Right cardiac atrium (tissue), 5 donors: Measurements from ENCODE around the gene NCOA3. TPM values are rescaled to one million over a fixed set of nuclear protein-coding genes. Genes with fewer than 3 reads are reported as not detected.
"Not testable (repeated sequence)": the region's sequence is repeated elsewhere in the genome, so short reads cannot be mapped to it uniquely, and the experiment has no call there.

ENCODE experiments used
- ATAC-seq, 2 donors: fragments of 200-7000 bp; cut with Tn5 transposase; one replicate each; pipeline versions ENCODE4 v1.8.0 to v1.9.1; 2020; ENCODE audit warnings: moderate library complexity in 2 of 2, mild to moderate bottlenecking in 1 of 2
- DNase-seq, 3 donors: peaks; one replicate each; pipeline ENCODE4 v3.0.0-alpha.2; 2020
- H3K27ac ChIP-seq: one replicate; pipeline ENCODE4 v1.5.1; 2013; ENCODE audit warnings: mild to moderate bottlenecking, low read length, control low read depth, moderate library complexity
- H3K27me3 ChIP-seq: one replicate; pipeline ENCODE4 v1.6.1; 2013; ENCODE audit not compliant: control insufficient read depth, insufficient read depth
- H3K4me1 ChIP-seq: one replicate; pipeline ENCODE4 v1.6.1; 2013; ENCODE audit warnings: low read length; ENCODE audit not compliant: control insufficient read depth, insufficient read depth
- H3K4me3 ChIP-seq: one replicate; pipeline ENCODE4 v1.5.1; 2013; ENCODE audit warnings: low read length, control low read depth
- H3K9me3 ChIP-seq: one replicate; pipeline ENCODE4 v1.6.1; 2013; ENCODE audit warnings: low read length; ENCODE audit not compliant: control insufficient read depth
- WGBS: extraction: QIAGEN DNeasy Blood & Tissue Kit; methylation state at CpG from one replicate; pipeline ENCODE4 v1.1.7; 2013; 5-methylcytosine and 5-hydroxymethylcytosine counted together
- intact Hi-C, 4 donors: fragments of 100-400 bp; cut with DNase I; formaldehyde crosslinking; loops; one replicate each; pipeline versions ENCODE4 v1.11.0 to v1.14.0; 2022 to 2023
- polyA plus RNA-seq: library from polyadenylated mRNA; stranded (reverse); fragments of 200-250 nt; gene quantifications from one replicate; pipeline ENCODE4 v1.2.3, GENCODE V29; 2013
- total RNA-seq, 4 donors: library from RNA; stranded (reverse); fragmentation: NEBNext Ultra II Directional; extraction: Animal tissue kit (Norgen Biotek cat#: 25700); gene quantifications; one replicate each; pipeline ENCODE4 v1.2.1, GENCODE V29; 2021
- donor health status: healthy with polysubstance abuse.
- donor health status: DM: no; HTN: yes; CAD: no.
- donor health status: DM: no; HTN: no; CAD: no.
- donor health status: DM: no; HTN: yes; CAD: no; lungs with severe emphysema.
- donor health status: DM: yes; HTN: yes; CAD: no.

NCOA3 gene
- total and polyA plus RNA-seq, 5 donors = 6.7 to 27.2 (median 21.8) TPM

GRCh38 chr20:47583551-47583950, 81.9 kb downstream of the NCOA3 start:
- DNase-seq (no peak), ATAC-seq (no peak)
- H3K4me3 ChIP-seq = no peak overlapping the region
- H3K27me3 ChIP-seq = no peaks in the 10 kb centered on the region
- WGBS = over 99% methylated on average over 2 of the region's 2 CpGs
- H3K9me3 ChIP-seq = no peaks in the 10 kb centered on the region
- peaks cover 7% of the 10 kb centered on the region for H3K4me1 ChIP-seq
- no peak overlapping the region for H3K27ac ChIP-seq
- intact Hi-C loops = no loop called here

GRCh38 chr20:47585087-47585747, 83.5 kb downstream of the NCOA3 start:
- intact Hi-C loops = no loop called here
- no peaks in the 10 kb centered on the region for H3K27me3 ChIP-seq
- ATAC-seq = peak; percentile 56 to 67
- no peak overlapping the region for H3K4me3 ChIP-seq
- WGBS = 56% methylated on average over 10 of the region's 10 CpGs
- no peaks in the 10 kb centered on the region for H3K9me3 ChIP-seq
- peaks cover 3% of the 10 kb centered on the region for H3K4me1 ChIP-seq
- peak in 2 of 3 donors; percentile 42 to 64 for DNase-seq
- peak overlapping the region; percentile 54 for H3K27ac ChIP-seq

- H3K9me3 ChIP-seq = no peaks in the 10 kb centered on the region
- ATAC-seq (peak in 1 of 2 donors; percentile 41), DNase-seq (no peak)
- WGBS = 52% methylated on average over 6 of the region's 6 CpGs
- no peak overlapping the region for H3K4me3 ChIP-seq
- no peak overlapping the region for H3K27ac ChIP-seq
- H3K27me3 ChIP-seq = no peaks in the 10 kb centered on the region
- H3K4me1 ChIP-seq = peaks cover 3% of the 10 kb centered on the region
- intact Hi-C loops = no loop called here
Observed at GRCh38 chr20:47586649-47587294, 85.1 kb downstream of the NCOA3 start.

GRCh38 chr20:47588158-47588557, 86.5 kb downstream of the NCOA3 start:
- WGBS = 98% methylated on average over 8 of the region's 8 CpGs
- ATAC-seq = no peak

GRCh38 chr20:47591231-47591630, 89.5 kb downstream of the NCOA3 start:
- Histone ChIP-seq H3K9me3 (no peaks in the 10 kb centered on the region), H3K27ac (no peak overlapping the region), H3K4me1 (peaks cover 1% of the 10 kb centered on the region), H3K27me3 (no peaks in the 10 kb centered on the region), H3K4me3 (no peak overlapping the region)
- WGBS = 91% methylated on average over 1 of the region's 1 CpG
- intact Hi-C loops = no loop called here
- DNase-seq = no peak
- ATAC-seq = no peak

More at GRCh38 chr20:47588158-47588557, 86.5 kb downstream of the NCOA3 start:
- Histone ChIP-seq H3K27ac (no peak overlapping the region), H3K4me3 (no peak overlapping the region), H3K27me3 (no peaks in the 10 kb centered on the region), H3K4me1 (peaks cover 5% of the 10 kb centered on the region), H3K9me3 (no peaks in the 10 kb centered on the region)
- intact Hi-C loops = no loop called here
- no peak for DNase-seq

GRCh38 chr20:47594157-47594556, 92.5 kb downstream of the NCOA3 start:
- DNase-seq = no peak
- Histone ChIP-seq H3K27ac (no peak overlapping the region), H3K27me3 (no peaks in the 10 kb centered on the region), H3K9me3 (no peaks in the 10 kb centered on the region), H3K4me3 (no peak overlapping the region), H3K4me1 (peaks cover 1% of the 10 kb centered on the region)
- ATAC-seq = no peak
- 97% methylated on average over 6 of the region's 6 CpGs for WGBS
- intact Hi-C loops = no loop called here

GRCh38 chr20:47595138-47595537, 93.5 kb downstream of the NCOA3 start:
- WGBS = 93% methylated on average over 10 of the region's 10 CpGs
- H3K9me3 ChIP-seq, ATAC-seq, H3K27ac ChIP-seq, intact Hi-C loops, H3K27me3 ChIP-seq, H3K4me1 ChIP-seq, H3K4me3 ChIP-seq, DNase-seq: not testable (repeated sequence)

- 97% methylated on average over 6 of the region's 6 CpGs for WGBS
- intact Hi-C loops = no loop called here
- Histone ChIP-seq H3K27me3 (no peaks in the 10 kb centered on the region), H3K4me1 (peaks cover 1% of the 10 kb centered on the region), H3K27ac (no peak overlapping the region), H3K4me3 (no peak overlapping the region), H3K9me3 (no peaks in the 10 kb centered on the region)
- ATAC-seq = no peak
- no peak for DNase-seq
Observed at GRCh38 chr20:47596003-47596571, 94.4 kb downstream of the NCOA3 start.

- no peak for DNase-seq
- intact Hi-C loops = no loop called here
- no peak for ATAC-seq
Observed at GRCh38 chr20:47597090-47597489, 95.4 kb downstream of the NCOA3 start.

GRCh38 chr20:47598911-47599744, 97.4 kb downstream of the NCOA3 start:
- intact Hi-C loops = no loop called here
- ATAC-seq = no peak
- no peaks in the 10 kb centered on the region for H3K4me1 ChIP-seq
- no peaks in the 10 kb centered on the region for H3K9me3 ChIP-seq
- no peak overlapping the region for H3K4me3 ChIP-seq
- DNase-seq = no peak
- 92% methylated on average over 7 of the region's 7 CpGs for WGBS
- no peak overlapping the region for H3K27ac ChIP-seq
- H3K27me3 ChIP-seq = no peaks in the 10 kb centered on the region

More at GRCh38 chr20:47597090-47597489, 95.4 kb downstream of the NCOA3 start:
- Histone ChIP-seq H3K27me3 (no peaks in the 10 kb centered on the region), H3K9me3 (no peaks in the 10 kb centered on the region), H3K4me3 (no peak overlapping the region), H3K4me1 (no peaks in the 10 kb centered on the region), H3K27ac (no peak overlapping the region)
